ENCODE measurements around the gene SLC28A1. TPM values are rescaled to one million over a fixed set of nuclear protein-coding genes. Genes with fewer than 3 reads are reported as not detected.

SLC28A1 gene
- total RNA-seq (1 to 10 TPM in 3 of 9 donors, under 1 TPM in 5, not detected in 1; 0.14 to 2.9 (median 0.74) TPM), polyA plus RNA-seq (1 to 10 TPM in 1 of 2 donors, under 1 TPM in 1; 0.17 to 1.9 TPM)
- long read RNA-seq, donor 1, partial matches to known transcripts: 2 of 4 reads
- long read RNA-seq, donor 1, other reads (novel, unspliced or antisense): 2 of 4 reads
- long read RNA-seq, donor 2, partial matches to known transcripts: 0 of 2 reads
- long read RNA-seq, donor 2, other reads (novel, unspliced or antisense): 1 of 2 reads
- long read RNA-seq, donor 3: 0 reads

DNA sequence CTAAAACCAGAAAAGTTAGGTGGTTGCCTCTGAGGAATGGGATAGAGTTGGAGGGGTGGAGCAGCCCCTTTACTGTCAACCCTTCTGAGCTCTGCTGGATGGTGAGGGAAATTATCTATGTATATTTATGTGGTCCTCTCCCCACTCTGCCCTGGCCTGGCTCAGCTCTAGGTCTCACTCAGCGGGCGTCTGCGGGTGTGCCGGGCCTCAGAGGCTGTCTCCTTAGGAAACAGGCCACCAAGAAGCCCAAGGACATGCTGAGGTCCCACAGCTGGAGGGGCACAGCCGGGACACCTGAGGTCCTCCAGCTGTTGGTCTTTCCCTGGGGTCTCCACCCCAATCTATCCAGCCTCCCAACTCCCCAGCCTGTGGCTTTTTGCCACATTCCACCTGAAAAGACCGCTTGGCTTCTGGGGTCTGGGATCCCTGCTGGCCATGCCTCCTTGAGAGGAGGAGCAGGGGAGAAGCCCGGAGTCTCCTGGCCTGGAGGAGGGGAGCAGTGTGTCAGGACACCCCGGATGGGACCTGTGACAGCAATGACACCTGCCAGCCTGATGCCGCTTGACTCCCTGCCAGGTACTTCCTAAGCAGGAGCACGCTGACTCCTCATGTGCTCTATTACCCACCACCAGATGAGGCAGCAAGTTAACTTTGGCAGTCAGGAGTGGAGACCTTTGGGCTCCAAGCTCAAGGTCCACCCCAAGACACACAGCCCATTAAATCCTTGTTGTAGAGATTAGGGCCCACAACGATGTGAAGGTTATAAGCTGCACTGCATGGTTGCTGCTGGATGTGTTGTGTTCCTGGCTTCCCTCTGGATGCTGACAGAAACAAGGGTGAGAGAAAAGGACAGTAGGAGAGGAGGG, at the start of gene SLC28A1:
Gene SLC28A1, plus strand, starts transcription at position 747 of the 866 bp plus-strand sequence. CDS start 3,099 bp downstream, outside the sequence.
- Histone ChIP-seq H3K27ac (peak within 1 kb of the TSS in 10 of 12 donors; percentile 6 to 82 (median 70)), H3K4me1 (peaks cover 0 to 19% (median 8%) of the 10 kb centered on the region in 12 donors), H3K4me3 (no peak within 1 kb of the TSS), H3K27me3 (no peaks in the 10 kb centered on the region), H3K36me3 (no peaks in the 10 kb centered on the region), H3K9me3 (no peaks in the 10 kb centered on the region)
- DNase-seq: peak in 2 of 5 donors; percentile 53 to 55
- TF ChIP-seq, protein P1, sequence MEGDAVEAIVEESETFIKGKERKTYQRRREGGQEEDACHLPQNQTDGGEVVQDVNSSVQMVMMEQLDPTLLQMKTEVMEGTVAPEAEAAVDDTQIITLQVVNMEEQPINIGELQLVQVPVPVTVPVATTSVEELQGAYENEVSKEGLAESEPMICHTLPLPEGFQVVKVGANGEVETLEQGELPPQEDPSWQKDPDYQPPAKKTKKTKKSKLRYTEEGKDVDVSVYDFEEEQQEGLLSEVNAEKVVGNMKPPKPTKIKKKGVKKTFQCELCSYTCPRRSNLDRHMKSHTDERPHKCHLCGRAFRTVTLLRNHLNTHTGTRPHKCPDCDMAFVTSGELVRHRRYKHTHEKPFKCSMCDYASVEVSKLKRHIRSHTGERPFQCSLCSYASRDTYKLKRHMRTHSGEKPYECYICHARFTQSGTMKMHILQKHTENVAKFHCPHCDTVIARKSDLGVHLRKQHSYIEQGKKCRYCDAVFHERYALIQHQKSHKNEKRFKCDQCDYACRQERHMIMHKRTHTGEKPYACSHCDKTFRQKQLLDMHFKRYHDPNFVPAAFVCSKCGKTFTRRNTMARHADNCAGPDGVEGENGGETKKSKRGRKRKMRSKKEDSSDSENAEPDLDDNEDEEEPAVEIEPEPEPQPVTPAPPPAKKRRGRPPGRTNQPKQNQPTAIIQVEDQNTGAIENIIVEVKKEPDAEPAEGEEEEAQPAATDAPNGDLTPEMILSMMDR (IDR thresholded peaks at IDR 0.05): no peak
- TF ChIP-seq POLR2A (IDR thresholded peaks at IDR 0.05): no peak
- peak; percentile 10 to 53 (median 25) for ATAC-seq
- 57 to 72% (median 61%) methylated on average over 9 to 11 of the region's 11 CpGs for WGBS, 4 donors
- intact Hi-C loops (cut with DNase I): loop anchor here in 2 of 10 donors (2.0 to 5.0 kb wide), 2 partner anchors 38 to 53 kb away; no protein-coding TSS in a partner anchor

DNA sequence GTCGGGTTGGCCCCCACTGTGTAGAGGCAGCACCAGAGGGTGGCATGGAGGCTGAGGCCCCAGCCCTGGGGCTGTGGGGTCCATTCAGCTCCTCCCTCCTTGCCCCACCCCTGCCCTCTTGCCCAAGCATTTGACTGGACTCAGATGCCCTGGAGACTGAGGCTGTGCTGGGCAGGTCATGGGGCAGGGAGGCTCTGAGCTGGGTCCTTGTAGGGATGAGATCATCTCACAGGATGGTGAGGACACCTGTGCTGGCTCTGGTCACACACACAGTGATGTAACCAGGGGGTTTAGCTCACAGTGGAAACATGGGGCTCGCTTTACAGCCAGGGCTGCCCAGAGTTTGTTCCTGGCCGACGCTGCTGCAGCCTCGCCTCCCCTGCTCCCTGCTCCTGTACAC, 49.5 kb upstream of the SLC28A1 start:
- peak in 1 of 5 donors; percentile 49 for DNase-seq
- WGBS, 4 donors: 55 to 75% (median 67%) methylated on average over 5 of the region's 5 CpGs

GRCh38 chr15:84835661-84836337, 48.7 kb upstream of the SLC28A1 start:
- Histone ChIP-seq H3K4me3 (no peak overlapping the region), H3K27me3 (no peaks in the 10 kb centered on the region), H3K27ac (peak overlapping the region; percentile 78 to 99 (median 96)), H3K4me1 (peaks cover 3 to 97% (median 72%) of the 10 kb centered on the region in 12 donors), H3K9me3 (no peaks in the 10 kb centered on the region), H3K36me3 (peaks cover 0 to 55% (median 11%) of the 10 kb centered on the region in 9 donors)
- 43 to 59% (median 56%) methylated on average over 5 of the region's 5 CpGs for WGBS, 4 donors
- TF ChIP-seq POLR2A (IDR thresholded peaks at IDR 0.05): peak in 1 of 2 donors; percentile 51
- TF ChIP-seq, protein P1 (IDR thresholded peaks at IDR 0.05): no peak
- intact Hi-C loops (cut with DNase I): no loop called here
- DNase-seq: no peak
- peak; percentile 60 to 70 (median 66) for ATAC-seq

More for the DNA sequence above, 49.5 kb upstream of the SLC28A1 start:
- peaks cover 0 to 48% (median 11%) of the 10 kb centered on the region in 9 donors for H3K36me3 ChIP-seq
- ATAC-seq: peak in 3 of 4 donors; percentile 2 to 12 (median 8)
- H3K4me1 ChIP-seq: peaks cover 3 to 97% (median 72%) of the 10 kb centered on the region in 12 donors
- intact Hi-C loops (cut with DNase I): no loop called here
- TF ChIP-seq POLR2A (IDR thresholded peaks at IDR 0.05): no peak
- TF ChIP-seq, protein P1 (IDR thresholded peaks at IDR 0.05): no peak
- H3K27ac ChIP-seq: peak overlapping the region; percentile 54 to 99 (median 96)
- no peak overlapping the region for H3K4me3 ChIP-seq
- no peaks in the 10 kb centered on the region for H3K27me3 ChIP-seq
- H3K9me3 ChIP-seq: no peaks in the 10 kb centered on the region
